CD4-positive, alpha-beta T cell treated with Interferon gamma for 1 hour (primary cell): ENCODE results near the gene DLK1.
A peak's percentile ranks its signal among the peaks of the same experiment; 100 is the strongest.

Experiments
- DNase-seq: peaks from one replicate; pipeline ENCODE4 v3.0.0-alpha.2; 2020

Gene DLK1

DNA sequence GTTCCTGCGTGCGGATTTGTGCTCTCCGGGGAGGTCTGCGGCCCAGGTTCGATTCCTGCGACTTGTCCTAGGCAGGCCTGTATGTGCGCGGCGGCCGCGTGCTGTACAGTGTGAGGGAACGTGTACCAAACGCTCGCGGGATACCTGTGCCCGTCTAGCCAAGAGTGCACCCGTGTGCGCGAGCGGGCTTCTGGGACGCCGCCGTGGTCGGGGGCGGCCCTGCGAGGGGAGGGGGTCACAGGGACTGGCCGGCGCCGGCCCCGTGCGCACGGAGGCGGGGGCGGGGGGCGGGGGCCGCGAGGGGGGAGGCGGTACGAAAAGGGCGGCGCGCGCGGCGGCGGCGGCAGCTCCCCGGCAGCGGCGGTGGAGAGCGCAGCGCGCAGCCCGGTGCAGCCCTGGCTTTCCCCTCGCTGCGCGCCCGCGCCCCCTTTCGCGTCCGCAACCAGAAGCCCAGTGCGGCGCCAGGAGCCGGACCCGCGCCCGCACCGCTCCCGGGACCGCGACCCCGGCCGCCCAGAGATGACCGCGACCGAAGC, at the start of gene DLK1:
DLK1 (plus strand) TSS at position 343 of the 536 bp plus-strand sequence; CDS start at position 520, 177 bp downstream.
- no peak for DNase-seq

DNA sequence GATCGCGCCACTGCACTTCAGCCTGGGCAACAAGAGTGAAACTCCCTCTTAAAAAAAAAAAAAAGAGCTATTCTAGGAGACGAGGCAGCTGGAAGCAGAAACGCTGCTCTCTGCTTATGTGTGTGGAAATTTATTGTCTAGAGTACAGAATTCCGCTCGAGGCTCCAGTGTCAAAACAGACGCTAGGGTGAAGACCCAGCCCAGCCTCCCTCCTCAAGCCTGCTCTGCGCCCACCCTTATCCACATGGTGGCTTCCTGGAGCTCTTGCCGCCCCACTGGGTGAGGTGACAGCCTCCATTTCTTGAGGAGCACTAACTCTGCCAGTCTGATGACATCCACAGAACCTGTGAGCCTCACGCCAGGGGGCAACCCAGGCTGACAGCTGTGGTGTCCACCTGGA, 49.5 kb upstream of the DLK1 start:
- no peak for DNase-seq

GRCh38 chr14:100677554-100678468, 48.9 kb upstream of the DLK1 start:
- peak; percentile 35 for DNase-seq

DNA sequence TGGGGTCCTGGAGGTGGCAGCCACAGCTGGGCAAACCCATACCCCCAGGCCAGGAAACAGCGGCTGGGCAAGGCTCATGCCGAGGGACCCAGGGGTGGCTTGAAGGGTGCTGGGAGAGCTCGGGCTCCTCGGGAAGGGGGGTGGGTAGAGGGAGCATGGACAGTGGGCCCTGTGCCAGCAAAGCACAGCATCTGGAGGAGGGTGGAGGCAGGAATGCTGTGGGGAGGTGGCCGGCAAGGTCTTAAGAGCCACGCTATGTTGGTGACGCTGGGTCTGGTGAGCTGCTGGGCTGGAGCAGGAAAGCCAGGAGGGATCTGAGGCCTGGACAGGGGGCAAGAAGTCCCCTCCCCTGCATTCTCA, 48.2 kb upstream of the DLK1 start:
- DNase-seq = no peak

GRCh38 chr14:100679153-100679552, 47.5 kb upstream of the DLK1 start:
- no peak for DNase-seq

GRCh38 chr14:100679707-100680438, 46.8 kb upstream of the DLK1 start:
- no peak for DNase-seq

GRCh38 chr14:100680439-100681051, 46.1 kb upstream of the DLK1 start:
- DNase-seq = peak; percentile 28

DNA sequence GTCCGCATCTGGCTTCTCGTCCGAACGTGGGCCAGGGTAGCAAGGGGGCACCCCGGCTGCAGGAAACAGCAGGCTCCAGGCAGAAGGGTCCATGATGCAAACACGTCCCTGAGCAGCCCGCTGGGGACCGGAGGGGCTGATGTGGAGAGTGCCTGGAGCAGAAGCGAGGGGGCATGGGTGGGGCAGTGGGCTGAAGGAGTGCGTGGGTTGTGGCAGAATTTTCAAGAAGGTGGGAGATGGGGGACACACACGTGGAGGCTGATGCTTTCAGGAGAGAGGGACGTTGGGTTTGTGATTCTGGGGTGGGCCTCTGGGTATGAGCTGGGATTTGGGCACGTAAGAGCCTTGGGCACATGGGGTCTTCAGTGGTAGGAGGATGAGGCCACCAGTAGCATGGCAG, 45.6 kb upstream of the DLK1 start:
- DNase-seq = no peak

GRCh38 chr14:100682749-100683148, 43.9 kb upstream of the DLK1 start:
- DNase-seq = no peak

DNA sequence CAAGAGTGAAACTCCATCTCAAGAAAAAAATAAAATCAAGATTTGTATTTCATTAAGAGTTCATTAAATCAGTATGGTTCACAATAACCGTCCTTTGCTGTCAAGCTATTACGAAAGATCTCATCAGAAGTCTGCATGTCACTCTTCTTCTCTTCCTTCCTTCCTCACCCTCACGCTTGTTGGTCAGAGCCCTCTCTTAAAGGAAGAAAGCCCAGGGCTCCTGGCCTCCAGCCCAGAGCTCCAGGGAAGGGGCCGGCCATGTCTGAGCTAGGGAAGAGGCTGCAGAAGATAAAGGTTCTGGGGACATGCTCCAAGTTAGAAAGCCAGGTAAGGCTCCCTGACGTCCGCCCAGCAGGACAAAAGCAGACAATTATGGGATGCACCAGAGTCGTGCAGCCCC, 43.1 kb upstream of the DLK1 start:
- no peak for DNase-seq

GRCh38 chr14:100684154-100684553, 42.5 kb upstream of the DLK1 start:
- no peak for DNase-seq

DNA sequence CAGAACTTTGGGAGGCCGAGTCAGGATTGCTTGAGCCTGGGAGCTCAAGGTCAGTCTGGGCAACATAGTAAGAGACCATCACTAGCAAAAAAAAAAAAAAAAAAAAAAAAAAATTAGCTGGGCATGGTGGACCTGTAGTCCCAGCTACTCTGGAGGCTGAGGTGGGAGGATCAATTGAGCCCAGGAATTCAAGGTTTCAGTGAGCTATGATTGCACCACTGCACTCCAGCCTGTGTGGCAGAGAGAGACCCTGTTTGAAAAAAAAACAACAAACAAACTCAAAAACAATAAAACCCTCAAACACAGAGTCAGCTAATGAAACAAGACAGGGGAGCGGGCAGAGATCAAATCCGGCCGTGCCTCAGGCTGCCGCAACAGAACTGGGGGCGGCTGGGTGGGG, 41.7 kb upstream of the DLK1 start:
- no peak for DNase-seq

GRCh38 chr14:100686858-100687257, 39.8 kb upstream of the DLK1 start:
- no peak for DNase-seq

- no peak for DNase-seq
Measured at GRCh38 chr14:100687386-100687785, 39.3 kb upstream of the DLK1 start.

- no peak for DNase-seq
Measured at GRCh38 chr14:100688051-100688450, 38.6 kb upstream of the DLK1 start.

DNA sequence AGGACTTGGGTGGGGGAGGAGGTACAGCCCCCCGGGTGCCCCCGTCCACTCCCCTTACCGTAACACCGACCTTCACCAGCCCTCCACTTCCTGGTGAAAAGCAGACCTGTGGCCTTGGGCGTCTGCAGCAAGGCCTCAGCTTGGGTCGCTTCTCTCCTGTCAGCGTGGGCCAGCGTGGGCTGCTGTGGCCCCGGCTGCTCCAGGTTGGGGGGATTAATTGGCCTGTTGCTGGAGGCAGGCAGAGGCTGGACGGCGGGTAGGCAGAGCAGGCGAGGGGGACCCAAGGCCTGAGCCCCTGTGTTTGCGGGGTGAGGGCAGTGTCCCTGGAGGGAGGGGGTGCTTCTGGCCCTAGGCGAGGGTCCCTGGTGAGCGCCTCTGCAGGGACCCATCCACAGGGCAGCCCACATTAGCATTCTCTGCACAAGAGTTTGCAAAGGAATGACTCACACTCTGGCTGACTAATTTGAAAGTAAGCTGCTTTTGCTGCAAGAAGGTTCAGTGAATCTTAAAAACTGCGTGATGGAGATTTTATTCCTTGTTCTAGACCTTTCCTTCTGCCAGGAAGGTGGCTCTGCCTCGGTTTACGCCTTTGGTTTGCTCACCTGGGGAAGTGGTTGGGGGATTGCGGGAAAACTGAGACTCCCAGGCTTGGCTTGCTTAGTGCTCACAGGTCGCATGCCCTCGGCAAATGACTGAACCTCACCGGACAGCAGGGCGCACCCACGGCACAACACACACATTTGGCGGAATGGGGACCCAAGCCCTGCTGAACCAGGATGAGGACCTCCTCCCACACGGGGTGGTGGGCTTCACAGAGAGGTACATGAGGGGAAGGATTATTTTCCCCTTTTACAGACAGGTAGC, 37.9 kb upstream of the DLK1 start:
- no peak for DNase-seq

DNA sequence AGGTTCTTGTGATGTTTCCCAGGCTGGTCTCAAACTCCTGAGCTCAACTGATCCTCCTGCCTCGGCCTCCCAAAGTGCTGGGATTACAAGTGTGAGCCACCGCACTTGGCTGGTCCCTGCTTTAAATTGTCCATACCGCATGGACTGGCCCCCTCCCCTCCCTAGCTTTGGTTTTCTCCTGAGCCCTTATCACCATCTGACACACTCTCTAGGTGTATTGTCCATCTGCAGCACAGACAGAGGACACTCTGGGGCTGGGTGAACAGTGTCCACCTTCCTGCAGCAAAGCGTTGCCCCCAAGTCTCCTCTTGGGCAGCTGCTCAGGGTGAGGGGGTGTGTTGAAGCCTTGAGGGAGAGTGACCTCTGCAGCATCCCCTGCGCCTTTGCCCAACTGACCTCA, 36.0 kb upstream of the DLK1 start:
- DNase-seq = no peak

GRCh38 chr14:100691395-100692056, 35.2 kb upstream of the DLK1 start:
- DNase-seq = no peak

DNA sequence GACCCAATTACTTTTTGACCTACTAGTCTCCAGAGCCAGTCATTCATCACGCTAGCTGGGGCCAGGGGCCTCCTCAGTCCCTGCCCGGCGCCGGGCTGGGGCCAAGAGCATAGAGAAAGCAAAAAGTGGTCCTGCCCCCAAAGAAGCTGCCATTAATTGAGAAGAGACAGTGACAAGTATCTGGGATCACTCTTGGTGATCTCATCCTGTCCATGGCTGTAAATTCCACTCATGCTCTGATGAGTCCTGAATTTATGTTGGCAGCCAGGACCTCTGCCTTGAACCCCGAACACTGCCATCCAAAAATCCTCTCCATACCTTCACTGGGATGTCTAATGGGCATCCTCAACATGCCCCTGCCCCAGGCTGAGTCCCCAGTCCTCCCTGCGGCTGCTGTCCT, 34.4 kb upstream of the DLK1 start:
- no peak for DNase-seq

GRCh38 chr14:100692859-100693558, 33.7 kb upstream of the DLK1 start:
- DNase-seq = no peak

DNA sequence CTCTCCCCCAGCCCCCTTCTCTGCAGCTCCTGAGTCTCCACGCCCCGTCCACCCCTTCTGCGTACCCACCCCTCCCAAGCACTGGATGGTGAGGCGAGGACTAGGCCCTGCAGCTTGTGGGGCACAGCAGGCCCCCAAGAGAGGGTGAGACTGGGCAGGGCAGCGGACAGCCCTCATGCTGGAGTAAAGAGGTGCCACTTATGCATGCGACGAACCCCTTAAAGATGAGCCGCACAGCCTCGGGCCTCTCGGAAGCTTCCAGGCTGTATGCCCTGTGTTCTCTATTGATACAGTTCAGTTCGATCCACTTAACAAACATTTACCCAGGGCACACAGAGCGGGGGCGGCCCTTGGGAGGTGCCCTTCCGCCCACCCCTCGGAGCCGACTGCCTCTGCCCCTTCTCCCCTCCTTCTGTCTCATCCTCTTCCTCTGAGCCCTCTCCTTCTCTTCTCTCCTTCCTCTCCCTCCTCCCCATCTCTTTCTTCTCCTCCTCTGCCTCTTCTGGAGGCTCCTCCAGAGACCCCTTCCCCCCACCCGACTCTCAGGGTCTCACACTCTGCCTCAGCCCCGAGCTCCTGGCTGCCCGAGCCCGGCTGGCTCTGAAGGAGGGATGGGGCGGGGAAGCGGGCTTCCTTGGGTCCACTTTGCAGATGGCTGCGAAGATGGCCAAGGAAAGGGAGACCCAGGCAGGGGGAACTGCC, 32.7 kb upstream of the DLK1 start:
- DNase-seq = no peak
